ENCODE measurements around the gene SRSF1.

DNA sequence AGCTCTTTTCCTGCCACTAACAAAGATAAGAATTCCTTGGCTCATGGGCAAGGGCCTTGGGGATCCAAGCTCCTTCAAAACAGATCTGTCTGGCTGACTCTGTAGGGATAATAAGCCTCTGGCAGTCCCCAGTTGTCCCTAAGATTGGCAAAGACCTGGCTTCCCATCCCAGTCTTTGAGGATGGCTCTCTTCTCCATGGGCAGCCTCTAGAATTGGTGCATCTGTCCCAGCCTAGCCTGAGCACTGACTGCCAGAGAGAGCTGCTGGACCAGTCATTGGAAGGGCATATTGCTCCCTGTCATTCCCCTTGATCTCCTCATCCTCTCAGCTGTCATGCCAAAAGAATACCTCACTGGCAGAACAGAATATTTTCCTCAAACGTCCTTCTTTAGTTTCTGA, 38.6 kb downstream of the SRSF1 start:
- no peak for TF ChIP-seq POLR2AphosphoS5 (IDR thresholded peaks at IDR 0.05; ENCODE audit: low read depth, low read length)
- no peak for TF ChIP-seq POLR2A (IDR thresholded peaks at IDR 0.05; ENCODE audit: low read depth, low read length)
- TF ChIP-seq TAF1 (IDR thresholded peaks at IDR 0.05; ENCODE audit: low read depth, low read length): no peak
- TF ChIP-seq PAX5 (IDR thresholded peaks at IDR 0.05; ENCODE audit: insufficient read depth, low read length, severe bottlenecking): no peak
- no peak for TF ChIP-seq POU2F2 (IDR thresholded peaks at IDR 0.05; ENCODE audit: low read depth, low read length)
